ENCODE results near the gene TMEM205.

GRCh38 chr19:11295180-11295579, 50.9 kb downstream of the TMEM205 start:
- TF ChIP-seq, protein P1, sequence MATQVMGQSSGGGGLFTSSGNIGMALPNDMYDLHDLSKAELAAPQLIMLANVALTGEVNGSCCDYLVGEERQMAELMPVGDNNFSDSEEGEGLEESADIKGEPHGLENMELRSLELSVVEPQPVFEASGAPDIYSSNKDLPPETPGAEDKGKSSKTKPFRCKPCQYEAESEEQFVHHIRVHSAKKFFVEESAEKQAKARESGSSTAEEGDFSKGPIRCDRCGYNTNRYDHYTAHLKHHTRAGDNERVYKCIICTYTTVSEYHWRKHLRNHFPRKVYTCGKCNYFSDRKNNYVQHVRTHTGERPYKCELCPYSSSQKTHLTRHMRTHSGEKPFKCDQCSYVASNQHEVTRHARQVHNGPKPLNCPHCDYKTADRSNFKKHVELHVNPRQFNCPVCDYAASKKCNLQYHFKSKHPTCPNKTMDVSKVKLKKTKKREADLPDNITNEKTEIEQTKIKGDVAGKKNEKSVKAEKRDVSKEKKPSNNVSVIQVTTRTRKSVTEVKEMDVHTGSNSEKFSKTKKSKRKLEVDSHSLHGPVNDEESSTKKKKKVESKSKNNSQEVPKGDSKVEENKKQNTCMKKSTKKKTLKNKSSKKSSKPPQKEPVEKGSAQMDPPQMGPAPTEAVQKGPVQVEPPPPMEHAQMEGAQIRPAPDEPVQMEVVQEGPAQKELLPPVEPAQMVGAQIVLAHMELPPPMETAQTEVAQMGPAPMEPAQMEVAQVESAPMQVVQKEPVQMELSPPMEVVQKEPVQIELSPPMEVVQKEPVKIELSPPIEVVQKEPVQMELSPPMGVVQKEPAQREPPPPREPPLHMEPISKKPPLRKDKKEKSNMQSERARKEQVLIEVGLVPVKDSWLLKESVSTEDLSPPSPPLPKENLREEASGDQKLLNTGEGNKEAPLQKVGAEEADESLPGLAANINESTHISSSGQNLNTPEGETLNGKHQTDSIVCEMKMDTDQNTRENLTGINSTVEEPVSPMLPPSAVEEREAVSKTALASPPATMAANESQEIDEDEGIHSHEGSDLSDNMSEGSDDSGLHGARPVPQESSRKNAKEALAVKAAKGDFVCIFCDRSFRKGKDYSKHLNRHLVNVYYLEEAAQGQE (IDR thresholded peaks at IDR 0.05; ENCODE audit: unreplicated experiment) = no peak
- TF ChIP-seq CTCF (conservative IDR thresholded peaks at IDR 0.05; ENCODE audit: low read depth in 2 of 2) (no peak), NANOG (IDR thresholded peaks at IDR 0.05; ENCODE audit: borderline replicate concordance) (no peak), EZH2phosphoT487 (IDR thresholded peaks at IDR 0.05; ENCODE audit: unreplicated experiment) (no peak), POLR2AphosphoS5 (IDR thresholded peaks at IDR 0.05; ENCODE audit: low read depth) (no peak), EZH2 (IDR thresholded peaks at IDR 0.05; ENCODE audit: low read depth, unreplicated experiment) (no peak), CREB1 (CRISPR knock-in tag; IDR thresholded peaks at IDR 0.05; ENCODE audit: low read depth) (no peak), ZNF331 (CRISPR knock-in tag; IDR thresholded peaks at IDR 0.05; ENCODE audit: low read depth) (no peak), ZNF114 (CRISPR knock-in tag; IDR thresholded peaks at IDR 0.05) (no peak), JUNB (IDR thresholded peaks at IDR 0.05; ENCODE audit: unreplicated experiment) (no peak)
- TF ChIP-seq, protein P2, sequence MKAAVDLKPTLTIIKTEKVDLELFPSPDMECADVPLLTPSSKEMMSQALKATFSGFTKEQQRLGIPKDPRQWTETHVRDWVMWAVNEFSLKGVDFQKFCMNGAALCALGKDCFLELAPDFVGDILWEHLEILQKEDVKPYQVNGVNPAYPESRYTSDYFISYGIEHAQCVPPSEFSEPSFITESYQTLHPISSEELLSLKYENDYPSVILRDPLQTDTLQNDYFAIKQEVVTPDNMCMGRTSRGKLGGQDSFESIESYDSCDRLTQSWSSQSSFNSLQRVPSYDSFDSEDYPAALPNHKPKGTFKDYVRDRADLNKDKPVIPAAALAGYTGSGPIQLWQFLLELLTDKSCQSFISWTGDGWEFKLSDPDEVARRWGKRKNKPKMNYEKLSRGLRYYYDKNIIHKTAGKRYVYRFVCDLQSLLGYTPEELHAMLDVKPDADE (IDR thresholded peaks at IDR 0.05) = no peak
- TF ChIP-seq, protein P3, sequence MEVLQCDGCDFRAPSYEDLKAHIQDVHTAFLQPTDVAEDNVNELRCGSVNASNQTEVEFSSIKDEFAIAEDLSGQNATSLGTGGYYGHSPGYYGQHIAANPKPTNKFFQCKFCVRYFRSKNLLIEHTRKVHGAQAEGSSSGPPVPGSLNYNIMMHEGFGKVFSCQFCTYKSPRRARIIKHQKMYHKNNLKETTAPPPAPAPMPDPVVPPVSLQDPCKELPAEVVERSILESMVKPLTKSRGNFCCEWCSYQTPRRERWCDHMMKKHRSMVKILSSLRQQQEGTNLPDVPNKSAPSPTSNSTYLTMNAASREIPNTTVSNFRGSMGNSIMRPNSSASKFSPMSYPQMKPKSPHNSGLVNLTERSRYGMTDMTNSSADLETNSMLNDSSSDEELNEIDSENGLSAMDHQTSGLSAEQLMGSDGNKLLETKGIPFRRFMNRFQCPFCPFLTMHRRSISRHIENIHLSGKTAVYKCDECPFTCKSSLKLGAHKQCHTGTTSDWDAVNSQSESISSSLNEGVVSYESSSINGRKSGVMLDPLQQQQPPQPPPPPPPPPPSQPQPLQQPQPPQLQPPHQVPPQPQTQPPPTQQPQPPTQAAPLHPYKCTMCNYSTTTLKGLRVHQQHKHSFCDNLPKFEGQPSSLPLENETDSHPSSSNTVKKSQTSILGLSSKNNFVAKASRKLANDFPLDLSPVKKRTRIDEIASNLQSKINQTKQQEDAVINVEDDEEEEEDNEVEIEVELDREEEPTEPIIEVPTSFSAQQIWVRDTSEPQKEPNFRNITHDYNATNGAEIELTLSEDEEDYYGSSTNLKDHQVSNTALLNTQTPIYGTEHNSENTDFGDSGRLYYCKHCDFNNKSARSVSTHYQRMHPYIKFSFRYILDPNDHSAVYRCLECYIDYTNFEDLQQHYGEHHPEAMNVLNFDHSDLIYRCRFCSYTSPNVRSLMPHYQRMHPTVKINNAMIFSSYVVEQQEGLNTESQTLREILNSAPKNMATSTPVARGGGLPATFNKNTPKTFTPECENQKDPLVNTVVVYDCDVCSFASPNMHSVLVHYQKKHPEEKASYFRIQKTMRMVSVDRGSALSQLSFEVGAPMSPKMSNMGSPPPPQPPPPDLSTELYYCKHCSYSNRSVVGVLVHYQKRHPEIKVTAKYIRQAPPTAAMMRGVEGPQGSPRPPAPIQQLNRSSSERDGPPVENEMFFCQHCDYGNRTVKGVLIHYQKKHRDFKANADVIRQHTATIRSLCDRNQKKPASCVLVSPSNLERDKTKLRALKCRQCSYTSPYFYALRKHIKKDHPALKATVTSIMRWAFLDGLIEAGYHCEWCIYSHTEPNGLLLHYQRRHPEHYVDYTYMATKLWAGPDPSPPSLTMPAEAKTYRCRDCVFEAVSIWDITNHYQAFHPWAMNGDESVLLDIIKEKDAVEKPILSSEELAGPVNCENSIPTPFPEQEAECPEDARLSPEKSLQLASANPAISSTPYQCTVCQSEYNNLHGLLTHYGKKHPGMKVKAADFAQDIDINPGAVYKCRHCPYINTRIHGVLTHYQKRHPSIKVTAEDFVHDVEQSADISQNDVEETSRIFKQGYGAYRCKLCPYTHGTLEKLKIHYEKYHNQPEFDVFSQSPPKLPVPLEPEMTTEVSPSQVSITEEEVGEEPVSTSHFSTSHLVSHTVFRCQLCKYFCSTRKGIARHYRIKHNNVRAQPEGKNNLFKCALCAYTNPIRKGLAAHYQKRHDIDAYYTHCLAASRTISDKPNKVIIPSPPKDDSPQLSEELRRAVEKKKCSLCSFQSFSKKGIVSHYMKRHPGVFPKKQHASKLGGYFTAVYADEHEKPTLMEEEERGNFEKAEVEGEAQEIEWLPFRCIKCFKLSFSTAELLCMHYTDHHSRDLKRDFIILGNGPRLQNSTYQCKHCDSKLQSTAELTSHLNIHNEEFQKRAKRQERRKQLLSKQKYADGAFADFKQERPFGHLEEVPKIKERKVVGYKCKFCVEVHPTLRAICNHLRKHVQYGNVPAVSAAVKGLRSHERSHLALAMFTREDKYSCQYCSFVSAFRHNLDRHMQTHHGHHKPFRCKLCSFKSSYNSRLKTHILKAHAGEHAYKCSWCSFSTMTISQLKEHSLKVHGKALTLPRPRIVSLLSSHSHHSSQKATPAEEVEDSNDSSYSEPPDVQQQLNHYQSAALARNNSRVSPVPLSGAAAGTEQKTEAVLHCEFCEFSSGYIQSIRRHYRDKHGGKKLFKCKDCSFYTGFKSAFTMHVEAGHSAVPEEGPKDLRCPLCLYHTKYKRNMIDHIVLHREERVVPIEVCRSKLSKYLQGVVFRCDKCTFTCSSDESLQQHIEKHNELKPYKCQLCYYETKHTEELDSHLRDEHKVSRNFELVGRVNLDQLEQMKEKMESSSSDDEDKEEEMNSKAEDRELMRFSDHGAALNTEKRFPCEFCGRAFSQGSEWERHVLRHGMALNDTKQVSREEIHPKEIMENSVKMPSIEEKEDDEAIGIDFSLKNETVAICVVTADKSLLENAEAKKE (CRISPR knock-in tag; IDR thresholded peaks at IDR 0.05) = no peak

Measured in GM23338 (cell line).